GM23248 (cell line): Measurements from ENCODE around the gene UTP15. TPM values are rescaled to one million over a fixed set of nuclear protein-coding genes. Genes with fewer than 3 reads are reported as not detected.

Experiments used
- DNase-seq: peaks from one replicate; pipeline ENCODE4 v3.0.0-alpha.2; 2015
- H2AFZ ChIP-seq: fragments of 200-600 bp; sonication (generic); 2 replicates; pipeline ENCODE4 v1.6.1; 2016; ENCODE audit warnings: antibody characterized with exemption
- H3F3A ChIP-seq: fragments of 200-600 bp; sonication (generic); 2 replicates; pipeline ENCODE4 v1.6.1; 2016; ENCODE audit warnings: mild to moderate bottlenecking, antibody characterized with exemption, mixed run types; ENCODE audit not compliant: insufficient read depth
- H3K27ac ChIP-seq: fragments of 200-600 bp; sonication (generic); 2 replicates; pipeline ENCODE4 v1.5.1; 2016; ENCODE audit warnings: mild to moderate bottlenecking
- H3K27me3 ChIP-seq: fragments of 200-600 bp; sonication (generic); replicated peaks from 2 replicates; pipeline ENCODE4 v1.6.1; 2016; ENCODE audit warnings: mild to moderate bottlenecking; ENCODE audit not compliant: insufficient read depth
- H3K36me3 ChIP-seq: fragments of 200-600 bp; sonication (generic); 2 replicates; pipeline ENCODE4 v1.6.1; 2016; ENCODE audit warnings: low read depth, mild to moderate bottlenecking
- H3K4me1 ChIP-seq: fragments of 200-600 bp; sonication (generic); 2 replicates; pipeline ENCODE4 v1.6.1; 2016; ENCODE audit warnings: mild to moderate bottlenecking; ENCODE audit not compliant: insufficient read depth
- H3K4me2 ChIP-seq: fragments of 200-600 bp; sonication (generic); one replicate; pipeline ENCODE4 v1.6.1; 2016; ENCODE audit warnings: mild to moderate bottlenecking; ENCODE audit not compliant: unreplicated experiment
- H3K4me3 ChIP-seq: fragments of 200-600 bp; sonication (generic); 2 replicates; pipeline ENCODE4 v1.5.1; 2016; ENCODE audit warnings: mild to moderate bottlenecking
- H3K79me2 ChIP-seq: fragments of 200-600 bp; sonication (generic); 2 replicates; pipeline ENCODE4 v1.6.1; 2016; ENCODE audit warnings: mild to moderate bottlenecking; ENCODE audit not compliant: insufficient read depth
- H3K9ac ChIP-seq: fragments of 200-600 bp; sonication (generic); 2 replicates; pipeline ENCODE4 v1.6.1; 2016; ENCODE audit warnings: mild to moderate bottlenecking
- H3K9me2 ChIP-seq: fragments of 200-600 bp; sonication (generic); 2 replicates; pipeline ENCODE4 v1.6.1; 2016; ENCODE audit warnings: mixed run types, mild to moderate bottlenecking, moderate library complexity; ENCODE audit not compliant: insufficient read depth
- H3K9me3 ChIP-seq: fragments of 200-600 bp; sonication (generic); one replicate; pipeline ENCODE4 v1.6.1; 2017; ENCODE audit warnings: low read depth
- H4K20me1 ChIP-seq: fragments of 200-600 bp; sonication (generic); 2 replicates; pipeline ENCODE4 v1.6.0; 2016; ENCODE audit not compliant: insufficient read depth
- EZH2 ChIP-seq: fragments of 200-600 bp; sonication (generic); IDR thresholded peaks from 2 replicates; pipeline ENCODE4 v1.6.1; 2018; ENCODE audit warnings: antibody characterized with exemption, mild to moderate bottlenecking; ENCODE audit not compliant: insufficient read depth, poor library complexity, severe bottlenecking
- EZH2phosphoT487 ChIP-seq: fragments of 200-600 bp; sonication (generic); IDR thresholded peaks from 2 replicates; pipeline ENCODE4 v1.6.1; 2018; ENCODE audit warnings: antibody characterized with exemption, moderate library complexity, mild to moderate bottlenecking, low read depth; ENCODE audit not compliant: insufficient read depth
- WGBS, 2 experiments: methylation state at CpG; one replicate each; pipeline ENCODE4 v1.1.6; 2015 to 2017; ENCODE audit warnings: low lambda C conversion rate in 2 of 2, low coverage in 1 of 2; ENCODE audit errors: missing lambda C conversion rate in 2 of 2; 5-methylcytosine and 5-hydroxymethylcytosine counted together
- in situ Hi-C: fragments of 300-500 bp; cut with MboI; formaldehyde crosslinking; loops from 2 replicates; pipeline ENCODE4 v1.15.0; 2020
- polyA plus RNA-seq: library from polyadenylated mRNA; unstranded; fragments of >200 nt; fragmentation: Nextera tagmentation; extraction: Ambion mirVana; gene quantifications from 2 replicates; pipeline ENCODE4 v1.2.1, GENCODE V29; 2016
- total RNA-seq: library from RNA; depleted of rRNA; stranded (reverse); fragments of >200 nt; shearing (Covaris generic); gene quantifications from 2 replicates; pipeline ENCODE4 v1.2.3, GENCODE V29; 2014

The UTP15 gene
- total and polyA plus RNA-seq, 2 experiments from 2014 or later = 13.9 to 26.2 TPM

DNA sequence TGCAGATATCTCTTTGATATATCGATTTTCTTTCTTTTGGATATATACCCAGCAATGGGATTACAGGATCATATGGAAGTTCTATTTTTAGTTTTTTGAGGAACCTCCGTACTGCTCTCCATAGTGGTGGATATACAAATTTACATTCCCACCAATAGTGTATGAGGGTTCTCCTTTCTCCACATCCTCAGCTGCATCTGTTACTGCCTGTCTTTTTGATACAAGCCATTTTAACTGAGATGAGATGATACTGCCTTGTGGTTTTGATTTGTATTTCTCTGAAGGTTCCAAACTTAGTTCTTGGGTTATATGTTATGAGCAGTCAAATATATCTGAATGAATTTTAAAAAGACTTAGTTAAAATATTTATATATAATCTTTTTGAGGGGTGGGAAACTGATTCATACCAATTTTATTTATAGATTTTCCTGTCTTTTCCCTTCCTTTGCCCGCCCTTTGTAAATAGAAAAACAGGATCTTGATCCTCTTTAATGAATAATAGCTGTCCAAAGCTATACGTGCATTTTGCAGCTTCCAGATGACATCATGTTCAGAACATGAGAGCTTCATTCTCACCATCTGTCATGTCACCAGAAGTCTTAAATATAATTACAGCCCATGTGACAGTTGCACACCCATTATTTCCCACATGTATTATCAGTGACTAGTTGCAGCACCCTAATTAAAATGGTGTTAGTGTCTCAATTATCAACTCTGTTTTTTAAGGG lies 54.2 kb downstream of the UTP15 start:
- Histone ChIP-seq H3K4me1 (peaks cover 6% of the 10 kb centered on the region), H3K27ac (no peak overlapping the region), H3K4me3 (no peak overlapping the region), H3K27me3 (no peaks in the 10 kb centered on the region), H3K9me2 (no peaks in the 10 kb centered on the region), H3K79me2 (no peaks in the 10 kb centered on the region), H3K4me2 (no peak overlapping the region), H3K36me3 (no peaks in the 10 kb centered on the region), H3K9me3 (no peaks in the 10 kb centered on the region), H4K20me1 (no peaks in the 10 kb centered on the region), H3K9ac (no peak overlapping the region), H3F3A (no peaks in the 10 kb centered on the region), H2AFZ (no peak overlapping the region)
- 37 to 42% methylated on average over 4 of the region's 4 CpGs for WGBS, 2 experiments
- no peak for DNase-seq
- in situ Hi-C loops = no loop called here
- TF ChIP-seq EZH2phosphoT487 = no peak
- no peak for TF ChIP-seq EZH2

DNA sequence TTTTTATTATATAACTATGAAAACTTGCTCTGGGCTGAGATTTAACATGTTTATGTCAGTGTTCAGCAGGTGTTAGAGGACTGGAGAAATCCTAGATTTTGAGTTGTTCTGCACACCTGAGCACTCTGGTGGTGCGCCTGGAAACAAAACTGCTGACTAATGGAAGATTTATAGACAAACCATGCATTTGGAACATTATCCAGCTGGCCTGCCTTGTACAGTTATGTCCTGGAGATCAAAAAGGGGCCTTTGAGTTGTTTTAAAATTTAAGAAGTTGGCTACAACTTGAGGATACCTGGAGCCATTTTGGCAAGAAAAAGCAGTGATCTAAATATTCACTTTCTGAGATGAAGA lies 54.8 kb downstream of the UTP15 start:
- H3K4me3 ChIP-seq = no peak overlapping the region
- H4K20me1 ChIP-seq = no peaks in the 10 kb centered on the region
- in situ Hi-C loops = no loop called here
- H2AFZ ChIP-seq = no peak overlapping the region
- no peaks in the 10 kb centered on the region for H3K9me3 ChIP-seq
- H3K4me2 ChIP-seq = no peak overlapping the region
- H3K36me3 ChIP-seq = no peaks in the 10 kb centered on the region
- no peak for DNase-seq
- no peaks in the 10 kb centered on the region for H3K9me2 ChIP-seq
- no peaks in the 10 kb centered on the region for H3K27me3 ChIP-seq
- TF ChIP-seq EZH2 (no peak), EZH2phosphoT487 (no peak)
- no peak overlapping the region for H3K9ac ChIP-seq
- no peak overlapping the region for H3K27ac ChIP-seq
- 96 to 100% methylated on average over 1 of the region's 1 CpG for WGBS, 2 experiments
- H3K4me1 ChIP-seq = peaks cover 10% of the 10 kb centered on the region
- H3F3A ChIP-seq = no peaks in the 10 kb centered on the region
- H3K79me2 ChIP-seq = no peaks in the 10 kb centered on the region

DNA sequence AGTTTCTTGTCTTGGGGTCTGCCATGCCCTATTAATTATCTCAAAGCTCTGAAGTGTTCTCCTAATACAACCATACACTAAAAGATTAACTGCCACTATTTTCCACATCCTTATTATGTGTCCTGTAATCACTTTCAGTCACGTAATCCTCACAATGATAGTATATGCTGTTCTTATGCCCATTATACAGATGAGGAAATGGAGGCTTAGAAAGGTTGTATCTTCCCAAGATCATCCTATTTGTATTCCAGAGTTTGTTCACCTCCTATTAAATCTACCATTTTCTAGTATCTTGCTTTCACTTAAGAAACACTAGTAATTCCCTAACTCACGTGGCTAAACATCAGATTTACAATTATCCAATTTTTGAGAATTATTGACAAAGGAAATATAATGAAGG lies 57.5 kb downstream of the UTP15 start:
- Histone ChIP-seq H3K4me1 (0 out of 2 replicates have a peak, but pooled peaks cover 10% of the 10 kb centered on the region), H3K9me3 (no peaks in the 10 kb centered on the region), H3K27ac (no peak overlapping the region), H3K27me3 (no peaks in the 10 kb centered on the region), H3K9me2 (no peaks in the 10 kb centered on the region), H3K4me3 (no peak overlapping the region), H3K79me2 (peaks cover 14% of the 10 kb centered on the region), H3K4me2 (no peak overlapping the region), H3K9ac (no peak overlapping the region), H2AFZ (no peak overlapping the region), H4K20me1 (no peaks in the 10 kb centered on the region), H3K36me3 (no peaks in the 10 kb centered on the region), H3F3A (no peaks in the 10 kb centered on the region)
- TF ChIP-seq EZH2 (no peak), EZH2phosphoT487 (no peak)
- 96 to 98% methylated on average over 2 of the region's 2 CpGs for WGBS, 2 experiments
- DNase-seq = no peak
- in situ Hi-C loops = no loop called here

DNA sequence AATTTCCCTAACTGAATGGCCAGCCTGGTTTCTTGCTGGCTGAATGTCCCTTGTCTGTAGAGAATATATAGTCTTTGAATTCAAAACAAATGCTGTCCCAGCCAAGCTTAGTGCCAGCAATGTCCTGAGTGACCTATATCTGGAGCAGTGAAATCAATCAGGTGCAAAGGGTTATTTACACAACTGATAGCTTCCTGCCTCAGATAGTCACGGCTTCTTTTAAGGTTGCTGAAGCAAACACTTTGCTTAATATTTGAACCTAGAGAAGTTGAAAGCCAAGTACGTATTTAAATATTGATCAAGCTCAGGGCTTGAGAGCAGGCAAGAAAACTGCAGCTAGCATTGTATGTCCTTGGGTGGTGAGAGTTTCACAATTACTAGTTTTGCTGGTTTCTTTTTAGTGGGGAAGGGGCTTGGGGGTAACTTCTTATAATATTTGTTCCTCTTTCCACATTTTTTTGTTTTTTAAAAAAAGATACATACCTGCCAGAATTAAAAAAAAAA lies 58.4 kb downstream of the UTP15 start:
- in situ Hi-C loops = no loop called here
- TF ChIP-seq EZH2phosphoT487 = no peak
- TF ChIP-seq EZH2 = no peak
- H3K4me1 ChIP-seq = 0 out of 2 replicates have a peak, but pooled peaks cover 10% of the 10 kb centered on the region
- no peak overlapping the region for H3K4me3 ChIP-seq
- no peak for DNase-seq
- no peak overlapping the region for H3K27ac ChIP-seq
- no peak overlapping the region for H2AFZ ChIP-seq
- no peaks in the 10 kb centered on the region for H3K9me3 ChIP-seq
- H3K9me2 ChIP-seq = no peaks in the 10 kb centered on the region
- H3K79me2 ChIP-seq = peaks cover 23% of the 10 kb centered on the region
- H3F3A ChIP-seq = no peaks in the 10 kb centered on the region
- no peaks in the 10 kb centered on the region for H3K36me3 ChIP-seq
- H4K20me1 ChIP-seq = no peaks in the 10 kb centered on the region
- no peaks in the 10 kb centered on the region for H3K27me3 ChIP-seq
- H3K4me2 ChIP-seq = no peak overlapping the region
- no peak overlapping the region for H3K9ac ChIP-seq
- WGBS, 2 experiments = 83 to 85% methylated on average over 2 of the region's 2 CpGs
